ENCODE measurements around the gene FLT1.

Gene FLT1

GRCh38 chr13:28344163-28344562, 150.8 kb downstream of the FLT1 start:
- no peak for DNase-seq (ENCODE audit: low read depth)
- H3K4me3 ChIP-seq (ENCODE audit: low read depth, low read length): no peak overlapping the region
- no peak for TF ChIP-seq CTCF (IDR thresholded peaks at IDR 0.05; ENCODE audit: control insufficient read depth, extremely low read depth, insufficient read depth)

GRCh38 chr13:28342251-28342650, 152.7 kb downstream of the FLT1 start:
- no peak for TF ChIP-seq CTCF (IDR thresholded peaks at IDR 0.05; ENCODE audit: control insufficient read depth, extremely low read depth, insufficient read depth)
- H3K4me3 ChIP-seq (ENCODE audit: low read depth, low read length): no peak overlapping the region
- DNase-seq (ENCODE audit: low read depth): no peak

- no peak overlapping the region for H3K4me3 ChIP-seq (ENCODE audit: low read depth, low read length)
- DNase-seq (ENCODE audit: low read depth): no peak
- no peak for TF ChIP-seq CTCF (IDR thresholded peaks at IDR 0.05; ENCODE audit: control insufficient read depth, extremely low read depth, insufficient read depth)
Measured at GRCh38 chr13:28340272-28340793, 154.6 kb downstream of the FLT1 start.

- no peak for TF ChIP-seq CTCF (IDR thresholded peaks at IDR 0.05; ENCODE audit: control insufficient read depth, extremely low read depth, insufficient read depth)
- no peak for DNase-seq (ENCODE audit: low read depth)
Measured at GRCh38 chr13:28339419-28339818, 155.5 kb downstream of the FLT1 start.

GRCh38 chr13:28338742-28339141, 156.2 kb downstream of the FLT1 start:
- DNase-seq (ENCODE audit: low read depth): no peak
- H3K4me3 ChIP-seq (ENCODE audit: low read depth, low read length): no peak overlapping the region
- TF ChIP-seq CTCF (IDR thresholded peaks at IDR 0.05; ENCODE audit: control insufficient read depth, extremely low read depth, insufficient read depth): no peak

More at GRCh38 chr13:28339419-28339818, 155.5 kb downstream of the FLT1 start:
- no peak overlapping the region for H3K4me3 ChIP-seq (ENCODE audit: low read depth, low read length)

GRCh38 chr13:28338006-28338574, 156.8 kb downstream of the FLT1 start:
- DNase-seq (ENCODE audit: low read depth): no peak
- TF ChIP-seq CTCF (IDR thresholded peaks at IDR 0.05; ENCODE audit: control insufficient read depth, extremely low read depth, insufficient read depth): no peak
- H3K4me3 ChIP-seq (ENCODE audit: low read depth, low read length): no peak overlapping the region
